ENCODE data around the gene CFAP58.

CFAP58 gene

GRCh38 chr10:104488439-104488832 lies 134.8 kb downstream of the CFAP58 start:
- DNase-seq, result no peak

- DNase-seq, result no peak
Measured at GRCh38 chr10:104492329-104492940, 138.8 kb downstream of the CFAP58 start.

DNA sequence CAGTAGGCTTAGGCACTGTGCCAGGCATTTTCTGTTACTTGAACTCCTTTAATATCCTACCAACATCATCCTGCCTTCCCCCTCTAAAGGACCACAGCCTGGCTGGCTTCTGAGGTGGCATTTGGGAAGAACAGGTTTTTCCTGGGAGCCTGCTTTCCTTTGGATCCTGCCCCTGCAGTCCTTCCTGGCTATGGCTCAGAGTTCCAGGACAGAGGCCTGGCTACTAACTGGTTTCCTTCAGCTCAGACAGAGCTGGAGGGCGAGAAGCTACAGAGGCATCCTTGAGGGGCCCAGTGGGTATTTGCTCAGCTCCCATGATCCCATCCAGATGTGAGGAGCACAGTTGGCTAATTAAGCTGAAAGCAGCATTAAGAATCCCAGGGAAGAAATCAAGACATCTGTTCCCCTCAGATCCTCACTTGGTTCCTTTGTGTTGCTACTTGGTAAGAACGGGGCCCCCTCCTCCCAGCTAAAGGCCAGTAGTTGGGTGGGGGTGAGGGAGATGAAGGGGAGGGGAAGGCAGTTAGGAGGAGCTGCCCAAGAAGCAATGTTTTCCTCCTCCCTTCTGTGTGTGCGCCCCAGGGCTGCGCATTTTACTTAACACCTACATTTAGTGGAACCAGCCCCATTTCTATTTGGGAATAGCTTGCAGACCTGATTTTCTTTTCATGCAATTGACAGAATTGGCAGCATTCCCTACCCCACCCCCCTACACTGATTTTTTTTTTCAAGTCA lies 144.9 kb downstream of the CFAP58 start:
- DNase-seq, result no peak

DNA sequence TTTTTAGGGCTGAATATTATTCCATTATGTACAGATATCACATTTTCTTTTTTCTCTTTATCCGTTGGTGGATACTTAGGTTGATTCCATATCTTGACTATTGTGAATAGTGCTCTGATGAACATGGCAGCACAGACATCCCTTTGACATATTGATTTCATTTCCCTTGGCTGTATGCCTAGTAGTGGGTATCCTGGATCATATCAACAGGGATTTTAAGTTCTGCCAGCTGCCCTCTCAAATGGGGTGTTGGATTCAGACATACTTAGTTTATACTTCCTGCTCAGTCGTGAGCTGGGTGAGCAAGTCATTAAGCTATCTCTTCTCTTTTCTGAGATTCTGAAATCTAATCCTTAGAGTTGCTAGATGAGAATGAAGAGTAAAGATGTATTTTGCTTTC lies 147.8 kb downstream of the CFAP58 start:
- DNase-seq, result no peak

- DNase-seq, result no peak
Measured at GRCh38 chr10:104501864-104502579, 148.4 kb downstream of the CFAP58 start.

DNA sequence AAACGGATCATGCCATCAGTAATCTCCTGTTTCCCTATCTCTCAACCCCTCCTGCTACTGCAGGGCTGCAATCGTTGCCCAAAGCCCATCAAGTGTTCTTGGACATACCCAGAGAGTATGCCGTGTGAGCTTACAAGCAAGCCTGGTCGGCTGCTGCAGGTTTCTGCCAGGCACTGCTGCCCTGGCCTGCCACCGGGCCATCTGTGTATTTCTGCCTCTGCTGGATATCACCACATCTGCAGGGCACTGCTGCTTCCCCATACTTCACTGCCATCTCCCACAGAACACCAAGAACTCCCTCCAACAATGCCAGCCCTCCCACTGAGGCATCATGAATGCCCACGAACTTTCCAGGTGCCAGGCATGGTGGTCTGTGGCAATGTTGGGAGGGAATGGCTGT lies 149.3 kb downstream of the CFAP58 start:
- no peak for DNase-seq

Data from CD4-positive, alpha-beta T cell treated with Interferon alpha-2 for 1 hour (primary cell).